ENCODE measurements around the gene CRADD.
A peak's percentile ranks its signal among the peaks of the same experiment; 100 is the strongest.
"Not testable (repeated sequence)": the region's sequence is repeated elsewhere in the genome, so short reads cannot be mapped to it uniquely, and the experiment has no call there.

The CRADD gene

DNA sequence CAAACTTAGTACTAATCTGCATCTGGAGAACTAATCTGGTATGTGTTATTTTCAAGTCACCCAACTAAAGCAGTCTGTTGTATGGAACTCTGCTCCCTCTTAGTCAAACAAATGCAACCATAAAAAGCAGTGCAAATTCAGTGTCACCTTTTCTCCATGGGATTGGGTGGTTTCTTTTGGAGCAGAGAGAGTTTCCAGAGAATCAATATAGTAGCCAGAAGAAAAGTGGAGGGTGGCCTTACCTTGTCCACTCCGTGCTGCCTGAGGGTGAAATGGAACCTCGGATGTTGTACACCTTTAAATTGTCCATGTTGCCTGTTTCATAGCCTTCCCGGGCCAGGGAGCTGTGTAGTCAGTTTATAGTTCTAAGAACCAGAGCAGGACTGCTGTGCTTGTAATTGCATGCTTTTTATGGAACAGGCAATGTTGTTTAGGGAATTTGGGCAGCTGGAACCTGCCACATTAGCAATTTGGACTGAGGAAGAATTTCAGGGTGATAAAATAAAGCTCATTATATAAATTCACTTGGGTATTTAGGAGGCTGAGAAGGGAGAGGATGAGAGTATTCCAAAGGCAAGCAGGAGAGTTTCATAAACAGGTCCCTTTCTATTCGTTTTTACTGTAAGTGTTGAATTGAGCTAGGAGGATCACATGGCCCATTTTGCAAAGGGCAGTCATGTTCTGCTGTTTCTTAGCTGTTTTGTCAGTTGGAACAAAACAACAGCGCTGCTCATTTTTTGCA is 60.5 kb downstream of the CRADD start:
- no peak for DNase-seq (ENCODE audit: low spot score)

DNA sequence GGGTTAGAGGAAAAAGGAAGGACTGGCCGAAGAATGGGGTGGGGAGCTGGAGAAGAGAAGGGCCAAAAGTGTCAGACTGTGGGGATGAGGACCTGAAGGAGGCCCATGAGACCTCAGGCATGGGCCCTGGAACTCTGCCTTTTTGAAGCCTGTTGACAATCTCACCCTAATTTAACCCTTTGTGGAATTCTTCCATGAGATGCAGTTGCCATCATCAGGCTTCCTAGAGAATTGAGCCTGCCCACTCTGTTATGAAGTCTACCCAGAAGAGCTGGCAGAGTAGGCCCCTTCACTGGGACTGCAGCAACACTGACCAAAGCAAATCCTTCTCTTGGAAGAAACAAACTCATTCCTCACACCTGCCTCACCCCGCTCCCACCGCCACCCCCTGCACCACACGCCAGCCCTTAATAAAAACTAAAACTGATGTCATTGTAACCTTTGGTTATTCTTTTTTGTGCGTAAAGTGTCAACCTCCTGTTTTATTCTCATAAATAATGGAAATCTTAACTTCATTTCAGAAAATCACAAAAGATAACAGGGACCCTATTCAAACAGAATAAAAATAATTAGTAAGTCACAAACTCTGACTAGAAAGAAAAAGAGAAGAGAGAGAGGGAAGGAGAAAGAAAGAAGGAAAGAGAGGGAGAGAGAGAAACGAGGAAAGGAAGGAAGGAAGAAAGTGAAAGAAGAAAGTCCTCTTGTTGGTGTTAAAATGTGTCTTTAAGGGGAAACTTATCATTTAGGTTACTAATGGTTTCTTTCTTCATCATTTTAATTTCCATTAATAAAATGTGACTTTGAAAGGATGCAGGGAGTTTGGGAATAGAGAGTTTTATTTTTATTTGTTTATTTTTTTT is 61.3 kb downstream of the CRADD start:
- no peak for DNase-seq (ENCODE audit: low spot score)

- DNase-seq (ENCODE audit: low spot score): no peak
These were observed 63.6 kb downstream of the CRADD start for GRCh38 chr12:93740751-93741150.

DNA sequence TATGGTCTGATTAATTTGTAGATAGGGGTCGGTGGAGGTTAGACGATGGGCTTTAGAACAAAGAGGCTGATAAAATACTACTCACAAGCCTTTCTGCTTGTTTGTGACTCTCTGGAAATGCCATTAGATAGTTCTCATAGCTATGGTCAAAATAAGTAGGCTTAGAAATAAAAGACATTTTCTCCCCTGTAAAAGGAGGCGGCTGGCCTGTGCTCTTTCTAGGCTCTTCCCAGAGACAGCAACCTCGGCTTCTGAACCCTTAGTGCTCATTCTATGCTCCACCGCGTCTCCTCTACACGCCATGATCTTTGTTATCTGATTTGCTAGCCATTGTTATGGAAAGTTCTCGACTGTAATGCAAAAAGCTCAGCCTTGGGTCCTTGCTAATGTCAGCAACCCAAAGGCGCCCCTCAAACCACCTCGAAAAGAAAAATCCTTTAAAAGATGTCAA is 64.5 kb downstream of the CRADD start:
- peak; percentile 40 for DNase-seq (ENCODE audit: low spot score)

DNA sequence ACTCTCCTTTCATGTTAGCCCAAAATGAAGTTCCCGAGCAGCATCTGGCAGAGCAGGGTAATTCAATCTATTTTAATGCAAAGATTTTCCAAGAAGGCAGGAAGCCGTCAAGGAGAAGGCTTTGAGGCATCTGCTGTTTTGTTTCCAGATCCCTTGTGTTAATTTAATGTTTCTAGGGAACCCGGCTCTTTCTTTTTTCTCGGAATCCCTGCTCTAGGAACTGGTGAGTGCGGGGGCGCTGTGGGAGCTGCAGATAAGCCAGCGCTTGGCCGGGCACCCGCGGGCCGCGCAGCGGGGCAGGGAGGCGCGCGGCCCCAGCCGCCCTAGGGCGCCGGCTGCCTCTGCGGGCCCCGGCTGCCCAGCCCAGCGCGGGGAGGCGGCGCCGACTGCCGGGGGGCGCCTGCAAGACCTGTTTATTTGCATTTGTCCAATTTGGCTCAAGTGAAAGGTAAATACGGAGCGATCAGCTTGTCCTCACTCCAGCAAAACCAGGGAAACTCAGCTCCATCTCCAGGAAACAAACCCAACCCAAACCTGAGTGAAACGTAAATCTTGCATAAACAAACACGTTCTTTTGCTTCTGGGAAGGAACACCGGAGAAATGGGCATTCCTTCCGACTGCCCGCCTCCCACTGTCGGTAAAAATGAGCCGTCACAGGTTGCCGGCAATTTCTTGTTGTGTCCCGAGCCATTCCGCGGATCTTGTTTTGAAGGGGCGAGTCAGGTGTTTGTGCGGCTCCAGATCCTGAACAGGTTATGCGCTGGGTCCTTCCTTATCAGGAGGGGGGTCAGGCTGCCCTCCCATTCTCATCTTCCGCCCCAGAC is 65.1 kb downstream of the CRADD start:
- DNase-seq (ENCODE audit: low spot score): peak; percentile 77

GRCh38 chr12:93743229-93743998 is 66.2 kb downstream of the CRADD start:
- DNase-seq (ENCODE audit: low spot score): no peak

GRCh38 chr12:93743999-93744689 is 67.0 kb downstream of the CRADD start:
- DNase-seq (ENCODE audit: low spot score): no peak

GRCh38 chr12:93745286-93745685 is 68.1 kb downstream of the CRADD start:
- no peak for DNase-seq (ENCODE audit: low spot score)

- DNase-seq (ENCODE audit: low spot score): no peak
These were observed 69.5 kb downstream of the CRADD start for GRCh38 chr12:93746572-93747168.

DNA sequence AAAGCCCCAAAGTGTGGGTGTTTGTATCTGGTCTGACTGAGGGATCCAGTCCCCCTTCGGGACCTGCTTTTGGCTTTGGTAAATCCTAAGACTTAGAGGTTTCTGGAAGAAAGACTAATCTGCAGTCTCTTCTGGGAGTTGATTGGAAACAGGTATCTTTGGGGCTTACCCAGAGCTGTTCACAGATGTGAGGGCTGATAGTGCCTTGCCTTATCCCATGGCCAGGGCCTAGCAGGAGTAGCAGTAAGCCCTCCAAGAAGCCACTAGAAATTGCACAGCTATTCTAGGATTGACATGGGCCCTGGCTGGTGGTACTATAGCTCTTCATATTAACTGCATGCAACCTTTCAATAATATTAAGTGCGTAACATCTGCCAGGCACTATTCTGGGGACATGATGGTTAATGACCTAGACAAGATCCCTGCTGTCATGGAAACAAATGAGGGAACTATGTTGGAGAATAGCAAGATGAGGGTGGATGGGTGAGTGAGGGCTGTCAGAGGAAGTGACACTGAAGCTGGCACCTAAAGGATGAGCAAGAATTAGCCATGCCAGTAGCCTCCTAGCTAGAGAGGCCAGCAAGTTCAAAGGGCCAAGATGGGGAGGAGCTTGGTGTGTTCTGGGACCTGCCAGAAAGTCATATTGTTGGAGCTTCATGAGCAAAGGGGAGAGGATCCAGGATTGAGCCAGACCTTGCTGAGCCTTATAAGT is 71.7 kb downstream of the CRADD start:
- no peak for DNase-seq (ENCODE audit: low spot score)

DNA sequence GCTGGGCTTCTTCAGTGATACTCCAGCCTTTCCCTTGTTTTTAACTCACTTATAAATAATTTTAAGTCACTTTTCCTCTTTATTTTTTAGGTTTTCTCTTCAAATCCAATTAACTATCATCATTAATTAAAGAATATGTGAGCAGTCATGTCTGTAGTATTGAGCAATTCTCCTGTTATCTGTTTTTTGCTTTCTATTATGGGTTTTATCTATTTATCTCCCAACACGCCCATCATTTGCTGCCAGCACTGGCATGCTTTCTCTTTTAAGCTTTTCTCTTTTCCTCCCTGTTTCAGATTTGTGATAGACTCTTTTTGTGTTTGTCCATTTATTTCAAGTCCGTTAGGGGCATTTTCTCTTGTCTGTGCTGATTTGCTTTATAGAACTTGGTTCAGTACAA is 72.3 kb downstream of the CRADD start:
- DNase-seq (ENCODE audit: low spot score): no peak

DNA sequence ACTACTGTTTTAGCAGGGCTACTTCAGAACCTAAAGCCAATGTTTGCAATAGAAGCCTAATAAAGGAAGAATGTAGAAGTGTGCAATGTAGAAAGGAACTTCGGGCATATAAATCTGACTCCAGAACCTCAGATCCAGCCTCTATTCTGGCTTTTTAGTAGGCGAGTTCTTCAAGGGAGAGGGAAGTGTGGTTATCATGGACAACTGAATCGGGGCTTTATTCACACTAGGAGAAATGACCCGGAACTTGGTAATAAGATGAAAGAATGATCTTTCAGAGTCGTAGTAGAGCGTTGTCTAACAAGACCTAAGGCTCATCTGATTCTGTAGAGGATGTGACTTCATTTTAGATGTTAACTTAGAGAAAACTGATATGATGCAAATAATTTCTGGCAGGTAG is 72.9 kb downstream of the CRADD start:
- no peak for DNase-seq (ENCODE audit: low spot score)

GRCh38 chr12:93751864-93752610 is 74.9 kb downstream of the CRADD start:
- no peak for DNase-seq (ENCODE audit: low spot score)

GRCh38 chr12:93753285-93753684 is 76.1 kb downstream of the CRADD start:
- DNase-seq (ENCODE audit: low spot score): no peak

GRCh38 chr12:93753838-93754429 is 76.8 kb downstream of the CRADD start:
- DNase-seq (ENCODE audit: low spot score): no peak

DNA sequence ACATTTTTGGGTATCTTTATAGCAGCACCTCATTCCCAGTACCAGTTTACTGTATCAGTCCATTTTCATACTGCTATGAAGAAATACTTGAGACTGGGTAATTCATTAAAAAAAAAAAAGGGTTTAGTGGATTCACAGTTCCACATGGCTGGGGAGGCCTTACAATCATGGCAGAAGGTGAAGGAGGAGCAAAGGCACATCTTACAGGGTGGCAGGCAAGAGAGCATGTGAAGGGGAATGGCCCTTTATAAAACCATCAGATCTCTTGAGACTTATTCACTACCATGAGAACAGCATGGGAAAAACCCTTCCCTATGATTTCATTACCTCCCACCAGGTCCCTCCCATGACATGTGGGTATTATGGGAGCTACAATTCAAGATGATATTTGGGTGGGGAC is 77.7 kb downstream of the CRADD start:
- DNase-seq (ENCODE audit: low spot score): not testable (repeated sequence)

DNA sequence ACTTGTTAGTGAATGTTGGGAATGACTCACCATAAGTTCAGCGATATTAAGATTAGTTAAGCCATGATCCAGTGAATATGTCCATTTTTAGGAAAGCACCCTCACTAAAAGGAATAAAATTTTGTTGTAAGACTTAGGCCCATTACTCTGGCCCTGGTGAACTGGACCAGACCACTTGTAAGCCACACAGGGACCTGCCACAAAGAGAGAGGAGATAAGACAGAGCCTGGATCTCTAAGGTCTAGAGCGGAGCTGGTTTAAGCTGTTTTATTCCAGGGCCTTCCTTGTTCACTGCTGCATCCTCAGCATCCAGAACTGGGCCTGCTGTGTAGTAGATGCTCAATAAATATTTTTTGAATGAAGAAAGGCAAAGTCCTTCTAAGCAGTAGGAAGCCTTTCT is 79.1 kb downstream of the CRADD start:
- no peak for DNase-seq (ENCODE audit: low spot score)

DNA sequence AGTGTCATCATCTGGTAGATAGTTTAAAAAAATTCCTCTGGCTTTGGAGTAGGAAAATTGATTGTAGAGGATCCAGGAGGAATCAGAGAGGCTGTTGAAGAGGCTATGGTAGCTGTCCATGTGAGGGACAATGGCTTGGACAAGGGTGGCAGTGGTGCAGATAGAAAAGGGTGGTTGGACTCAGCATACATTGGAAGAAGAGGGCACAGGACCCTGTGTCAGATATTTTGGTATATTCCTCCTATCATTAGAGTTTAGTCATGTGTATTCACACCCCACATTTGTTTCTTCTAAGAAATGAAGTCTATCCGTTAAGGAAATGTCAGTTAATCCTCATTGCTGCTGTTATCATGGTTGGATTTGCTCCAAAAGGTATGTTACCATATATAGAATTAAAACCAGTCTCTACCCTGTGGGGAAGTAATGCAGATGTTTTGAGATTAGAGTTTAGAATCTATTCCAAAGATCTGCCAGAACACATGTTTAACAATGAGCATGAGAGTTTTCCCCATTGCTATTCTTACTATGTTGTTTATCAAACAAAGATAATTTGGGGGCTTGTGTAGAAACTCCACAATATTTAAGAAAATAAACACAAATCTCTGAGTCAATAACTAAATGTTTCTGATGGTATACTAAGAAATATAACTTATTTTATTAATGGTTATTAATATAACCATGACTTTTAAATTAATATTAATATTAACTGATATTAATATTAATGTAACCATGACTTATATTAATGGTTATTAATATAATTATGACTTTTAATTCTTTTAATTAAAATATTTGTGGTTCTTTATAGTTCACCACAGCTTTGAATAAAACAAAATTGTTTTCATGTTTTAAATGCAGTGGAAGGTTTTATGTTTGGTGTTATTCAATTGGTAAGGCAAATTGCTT is 80.9 kb downstream of the CRADD start:
- DNase-seq (ENCODE audit: low spot score): no peak
